Hypothalamus (tissue), 51 donors: ENCODE measurements around the gene POTEE.
"Not testable (repeated sequence)": the region's sequence is repeated elsewhere in the genome, so short reads cannot be mapped to it uniquely, and the experiment has no call there.

Source experiments
- DNase-seq, 51 donors: peaks; one replicate each; lab custom pipeline; 2025; lab: John Stamatoyannopoulos, UW

POTEE gene

GRCh38 chr2:131209030-131209772 is at the start of gene POTEE:
POTEE (plus strand) TSS chr2:131209536; CDS start chr2:131218403, 8,867 bp downstream.
- not testable (repeated sequence) for DNase-seq

GRCh38 chr2:131165562-131165961 is 43.8 kb upstream of the POTEE start:
- not testable (repeated sequence) for DNase-seq

GRCh38 chr2:131168538-131168937 is 40.8 kb upstream of the POTEE start:
- DNase-seq = no peak

GRCh38 chr2:131178050-131178449 is 31.3 kb upstream of the POTEE start:
- not testable (repeated sequence) for DNase-seq

GRCh38 chr2:131178721-131179418 is 30.5 kb upstream of the POTEE start:
- not testable (repeated sequence) for DNase-seq

GRCh38 chr2:131181451-131181850 is 27.9 kb upstream of the POTEE start:
- DNase-seq = not testable (repeated sequence)

- peak in 1 of 51 donors; percentile 4 for DNase-seq
Observed at GRCh38 chr2:131193421-131193820, 15.9 kb upstream of the POTEE start.

- DNase-seq = not testable (repeated sequence)
Observed at GRCh38 chr2:131196186-131196585, 13.2 kb upstream of the POTEE start.

- DNase-seq = no peak
Observed at GRCh38 chr2:131201098-131201497, 8.2 kb upstream of the POTEE start.

GRCh38 chr2:131207839-131208238 is 1.5 kb upstream of the POTEE start:
- not testable (repeated sequence) for DNase-seq

- not testable (repeated sequence) for DNase-seq
Observed at GRCh38 chr2:131209773-131210104, 403 bp downstream of the POTEE start.

- DNase-seq = not testable (repeated sequence)
Observed at GRCh38 chr2:131210434-131211211, 1.3 kb downstream of the POTEE start.

- not testable (repeated sequence) for DNase-seq
Observed at GRCh38 chr2:131217238-131217986, 8.1 kb downstream of the POTEE start.

GRCh38 chr2:131235543-131236449 is 26.5 kb downstream of the POTEE start:
- not testable (repeated sequence) for DNase-seq
